Gastroesophageal sphincter (tissue), 3 donors: ENCODE results near the gene ANKRD60.

Source experiments
- POLR2A ChIP-seq, 2 donors: fragments of 450-650 bp; IDR thresholded peaks; one replicate each; pipeline ENCODE4 v1.6.1; 2017; ENCODE audit warnings: antibody characterized with exemption in 2 of 2, mild to moderate bottlenecking in 2 of 2, moderate library complexity in 1 of 2
- POLR2AphosphoS5 ChIP-seq: sonication (generic); formaldehyde crosslinking; IDR thresholded peaks from one replicate; pipeline ENCODE4 v1.6.1; 2017; ENCODE audit warnings: antibody characterized with exemption
- TF ChIP-seq, protein P1 (sequence below), 4 experiments: fragments of 200-600 bp in 2 of 4; fragments of 450-650 bp in 2 of 4; sonication (generic) in 1 of 4; IDR thresholded peaks; one replicate each; pipeline ENCODE4 v1.5.1; 2017 to 2019; ENCODE audit warnings: antibody characterized with exemption in 4 of 4, mild to moderate bottlenecking in 2 of 4, moderate library complexity in 2 of 4

DNA sequence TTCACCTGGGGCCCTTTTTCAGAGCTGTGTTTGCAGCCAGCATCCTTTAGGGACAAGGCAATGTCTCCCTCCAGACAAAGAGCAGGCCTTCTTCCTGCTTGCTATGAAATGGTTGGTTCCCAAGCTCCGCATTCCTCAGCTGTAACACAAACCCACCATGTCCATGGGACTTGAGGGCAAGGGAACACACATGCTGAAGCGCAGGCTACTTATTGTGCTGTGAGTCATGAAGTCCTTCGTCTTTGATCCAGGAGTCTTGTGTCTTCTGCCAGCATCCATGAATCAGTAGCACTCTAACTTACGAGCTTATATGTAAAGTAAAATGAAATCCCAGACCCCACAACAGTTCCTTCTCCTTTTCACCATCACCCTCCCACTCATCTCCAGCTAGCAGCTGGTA is 59.0 kb downstream of the ANKRD60 start:
- no peak for TF ChIP-seq POLR2AphosphoS5
- TF ChIP-seq POLR2A (IDR thresholded peaks at IDR 0.05) = no peak
- TF ChIP-seq, protein P1, sequence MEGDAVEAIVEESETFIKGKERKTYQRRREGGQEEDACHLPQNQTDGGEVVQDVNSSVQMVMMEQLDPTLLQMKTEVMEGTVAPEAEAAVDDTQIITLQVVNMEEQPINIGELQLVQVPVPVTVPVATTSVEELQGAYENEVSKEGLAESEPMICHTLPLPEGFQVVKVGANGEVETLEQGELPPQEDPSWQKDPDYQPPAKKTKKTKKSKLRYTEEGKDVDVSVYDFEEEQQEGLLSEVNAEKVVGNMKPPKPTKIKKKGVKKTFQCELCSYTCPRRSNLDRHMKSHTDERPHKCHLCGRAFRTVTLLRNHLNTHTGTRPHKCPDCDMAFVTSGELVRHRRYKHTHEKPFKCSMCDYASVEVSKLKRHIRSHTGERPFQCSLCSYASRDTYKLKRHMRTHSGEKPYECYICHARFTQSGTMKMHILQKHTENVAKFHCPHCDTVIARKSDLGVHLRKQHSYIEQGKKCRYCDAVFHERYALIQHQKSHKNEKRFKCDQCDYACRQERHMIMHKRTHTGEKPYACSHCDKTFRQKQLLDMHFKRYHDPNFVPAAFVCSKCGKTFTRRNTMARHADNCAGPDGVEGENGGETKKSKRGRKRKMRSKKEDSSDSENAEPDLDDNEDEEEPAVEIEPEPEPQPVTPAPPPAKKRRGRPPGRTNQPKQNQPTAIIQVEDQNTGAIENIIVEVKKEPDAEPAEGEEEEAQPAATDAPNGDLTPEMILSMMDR (IDR thresholded peaks at IDR 0.05) = no peak
